GM12873 (cell line): Measurements from ENCODE around the gene CCDC158.

Experiments used
- CTCF ChIP-seq: IDR thresholded peaks from 2 replicates; pipeline ENCODE4 v1.5.1; 2012; ENCODE audit warnings: low read depth, mild to moderate bottlenecking, moderate library complexity, low read length, control low read depth; ENCODE audit not compliant: insufficient read depth; ENCODE audit errors: missing control alignments

Gene CCDC158

DNA sequence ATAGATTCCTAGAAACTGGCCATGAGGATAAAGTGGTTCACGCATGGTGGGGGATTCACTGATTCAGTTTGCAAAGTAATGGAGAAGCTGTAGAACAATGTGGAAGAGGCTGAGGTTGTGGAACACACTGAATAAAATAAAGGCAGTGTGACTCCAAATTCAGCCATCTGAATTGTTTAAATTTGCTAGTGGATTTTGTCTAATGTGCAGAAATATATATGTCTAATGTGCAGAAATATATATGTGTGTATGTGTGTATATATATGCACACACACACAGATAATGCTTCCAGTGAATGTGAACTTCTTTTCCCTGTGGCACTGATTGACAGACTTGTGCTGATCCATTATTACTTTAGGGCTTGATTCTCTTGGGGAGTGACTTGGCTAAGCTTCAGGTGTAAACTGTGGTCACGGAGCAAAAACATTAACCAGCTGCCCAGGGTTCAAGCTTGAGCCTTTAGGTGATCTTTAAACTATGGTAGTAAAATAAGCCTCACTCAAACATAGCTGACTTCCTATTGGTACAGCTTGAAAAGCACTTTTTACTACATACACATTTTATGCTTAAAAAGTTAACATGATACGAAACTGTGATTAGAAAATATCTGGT, 110.9 kb downstream of the CCDC158 start:
- no peak for TF ChIP-seq CTCF

DNA sequence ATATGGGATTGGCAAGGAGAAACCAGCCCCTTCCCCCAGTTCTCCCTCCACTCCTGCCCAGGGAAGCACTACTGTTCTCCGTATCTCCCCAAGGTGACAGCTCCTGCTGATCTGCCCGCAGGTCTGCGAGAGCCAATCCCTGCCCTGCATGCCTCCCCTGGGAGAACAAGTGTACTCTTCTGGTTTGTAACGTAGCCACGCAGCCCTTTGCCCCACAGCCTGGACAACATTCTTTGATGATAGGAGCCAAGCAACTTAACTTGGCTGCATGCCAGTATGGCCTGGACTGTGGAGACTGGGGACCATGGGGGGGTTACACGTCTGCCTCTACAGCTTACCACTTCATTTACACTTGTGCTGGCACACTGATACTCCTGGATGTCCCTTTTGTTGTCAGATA, 112.4 kb downstream of the CCDC158 start:
- TF ChIP-seq CTCF: no peak

GRCh38 chr4:76307660-76308014, 113.3 kb downstream of the CCDC158 start:
- TF ChIP-seq CTCF: no peak

DNA sequence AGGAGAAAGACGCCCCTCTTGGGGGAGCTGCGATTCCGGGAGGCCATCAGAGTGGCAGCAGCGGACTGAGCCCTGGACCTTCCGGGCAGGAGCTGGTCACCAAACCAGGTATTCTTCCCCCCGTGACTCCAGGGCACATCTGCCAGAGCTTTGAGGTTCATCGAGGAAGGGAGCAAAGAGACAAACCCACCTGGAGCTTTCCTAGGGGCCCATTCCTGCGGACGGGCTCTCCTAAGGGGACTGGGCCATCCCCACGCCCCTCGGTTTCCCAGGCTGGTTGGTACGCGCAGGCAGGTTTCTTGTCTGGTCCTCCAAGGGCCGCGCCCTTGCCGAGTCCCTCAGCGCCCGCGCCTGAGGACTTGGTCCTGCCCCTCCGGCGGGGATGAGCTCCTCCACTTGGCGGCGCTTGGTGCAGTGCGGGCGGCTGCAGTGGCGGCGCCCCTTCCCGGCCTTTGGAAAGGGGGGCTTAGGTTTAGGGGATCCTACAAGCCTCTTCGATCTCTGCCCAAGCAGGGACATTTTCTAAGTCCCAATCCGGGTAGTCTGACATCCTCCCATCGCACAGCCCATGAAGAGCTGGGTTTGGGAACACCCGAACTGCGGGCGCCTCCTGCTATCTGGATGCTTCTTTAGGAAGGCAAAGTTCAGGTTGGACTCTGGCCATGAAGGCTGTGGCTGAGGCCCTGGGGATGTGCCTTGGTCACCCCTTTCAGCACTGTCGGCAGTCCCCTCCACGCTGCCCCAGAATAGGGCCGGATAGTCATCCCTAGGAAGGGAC, 113.9 kb downstream of the CCDC158 start:
- TF ChIP-seq CTCF: no peak

- TF ChIP-seq CTCF: no peak
Measured at GRCh38 chr4:76305971-76306881, 114.7 kb downstream of the CCDC158 start, which contains the start of gene STBD1. Gene STBD1 (plus strand): TSS chr4:76306733. CDS start chr4:76306770, 37 bp downstream.

GRCh38 chr4:76305033-76305687, 115.8 kb downstream of the CCDC158 start:
- TF ChIP-seq CTCF: no peak

- no peak for TF ChIP-seq CTCF
Measured at GRCh38 chr4:76302826-76303438, 118.0 kb downstream of the CCDC158 start.
